HG02938 (cell line): Measurements from ENCODE around the gene ZDHHC22.

ENCODE experiments used
- ATAC-seq: cut with Tn5 transposase; IDR thresholded peaks from one replicate; pipeline ENCODE4 v1.9.1; 2021; ENCODE audit warnings: mild to moderate bottlenecking, moderate library complexity; ENCODE audit not compliant: unreplicated experiment

The ZDHHC22 gene

DNA sequence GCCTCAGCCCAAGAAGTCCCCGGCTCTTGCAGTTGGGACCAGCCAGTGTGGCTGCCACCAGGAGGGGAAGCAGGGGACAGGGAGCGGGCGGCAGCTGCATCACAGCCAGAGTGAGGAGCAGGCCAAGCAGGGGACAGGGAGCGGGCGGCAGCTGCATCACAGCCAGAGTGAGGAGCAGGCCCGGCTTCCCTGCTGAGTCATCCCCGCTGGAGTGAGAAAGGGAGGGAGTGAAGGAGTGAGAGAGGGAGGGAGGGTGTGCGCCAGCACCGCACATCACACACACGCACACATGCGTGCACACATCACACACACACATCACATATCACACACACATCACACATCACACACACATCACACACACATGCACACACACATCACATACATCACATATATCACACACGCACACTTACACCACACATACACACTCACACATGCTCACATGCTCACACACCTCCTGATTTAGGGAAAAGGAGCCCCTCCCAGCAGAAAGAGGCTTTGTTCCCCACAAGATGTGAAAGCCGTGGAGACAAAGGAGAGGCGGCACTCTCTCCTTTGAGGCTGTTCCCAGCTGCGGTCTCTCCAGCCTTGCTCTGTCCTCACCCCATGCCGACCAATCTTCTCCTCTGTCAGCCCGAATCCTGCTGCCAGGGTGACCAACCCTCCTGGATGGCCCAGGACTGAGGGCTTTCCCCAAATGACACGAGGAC lies 16.7 kb upstream of the ZDHHC22 start:
- no peak for ATAC-seq

DNA sequence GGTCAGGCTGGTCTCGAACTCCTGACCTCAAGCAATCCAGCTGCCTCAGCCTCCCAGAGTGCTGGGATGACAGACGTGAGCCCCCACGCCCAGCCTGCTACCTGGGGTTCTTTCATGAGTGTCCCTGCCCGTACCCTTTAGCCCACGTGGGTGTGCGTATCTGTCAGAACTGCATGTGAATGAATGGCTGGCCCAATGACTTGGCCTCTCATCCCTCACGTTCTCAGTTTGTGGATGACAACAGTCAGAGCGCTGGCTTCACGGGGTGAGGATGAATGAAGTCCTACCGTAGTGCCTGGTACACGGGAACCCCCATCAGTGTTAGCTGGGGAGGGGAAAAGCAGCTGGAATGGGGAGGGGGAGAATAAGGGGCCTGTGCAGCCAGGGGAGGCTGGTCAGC lies 16.1 kb upstream of the ZDHHC22 start:
- ATAC-seq: no peak

DNA sequence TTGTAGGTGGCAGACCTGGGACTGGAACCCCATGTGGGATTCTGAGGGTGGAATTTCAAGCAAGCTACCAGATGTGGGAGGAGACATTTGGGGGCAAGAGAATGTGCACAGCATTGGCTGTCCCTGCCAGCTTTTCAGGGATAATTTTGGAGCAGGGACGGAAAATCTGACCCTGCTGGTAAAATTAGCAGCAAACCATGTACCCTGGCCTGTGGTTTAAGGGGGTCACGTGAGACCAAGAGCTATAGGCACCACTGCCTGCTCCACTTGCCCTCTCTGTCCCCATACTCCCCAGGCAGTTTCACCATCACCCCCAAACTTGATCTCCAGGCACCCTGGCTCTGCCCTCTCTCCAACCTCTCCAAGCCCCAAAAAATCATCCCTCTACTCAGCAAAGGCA lies 13.5 kb upstream of the ZDHHC22 start:
- ATAC-seq: no peak

DNA sequence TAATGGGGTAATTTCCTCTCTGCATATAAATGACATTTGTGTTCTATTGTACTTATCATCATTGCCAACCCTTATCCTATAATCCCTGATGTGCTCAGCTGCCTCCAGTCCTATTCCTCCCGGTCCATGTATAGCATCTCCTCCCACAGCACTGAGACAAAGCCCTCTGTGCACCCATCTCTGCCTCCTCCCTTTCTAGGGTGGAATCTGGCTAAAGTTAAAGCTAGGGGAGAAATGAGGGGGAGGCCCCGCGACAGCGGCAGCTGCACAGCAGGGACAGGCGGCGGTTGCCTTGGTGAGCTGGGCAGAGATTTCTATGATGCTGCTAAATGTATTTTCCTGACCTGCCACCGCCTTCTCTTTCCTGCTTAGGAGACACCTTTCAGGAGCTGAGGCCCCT lies 12.8 kb upstream of the ZDHHC22 start:
- ATAC-seq: no peak

DNA sequence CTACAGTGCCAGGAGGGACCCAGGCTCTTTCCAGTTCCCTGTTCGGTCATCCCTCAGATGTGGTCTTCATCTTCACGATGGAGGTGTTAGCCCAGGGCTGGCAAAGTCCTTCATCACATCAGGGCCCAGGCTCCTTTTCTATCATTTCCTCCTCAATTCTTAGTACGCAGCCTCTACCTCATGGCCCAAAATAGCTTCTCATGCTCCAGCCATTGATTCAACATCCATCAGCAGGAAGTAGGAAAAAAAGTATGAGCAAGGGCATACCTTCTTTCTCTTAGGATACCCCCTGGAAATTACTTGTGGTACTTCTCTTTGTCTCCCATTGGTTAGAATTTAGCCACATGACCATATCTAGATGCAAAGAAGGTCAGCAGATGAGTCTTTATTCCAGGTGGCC lies 12.2 kb upstream of the ZDHHC22 start:
- ATAC-seq: no peak

- no peak for ATAC-seq
These were observed 10.5 kb upstream of the ZDHHC22 start for GRCh38 chr14:77151918-77152588.

- ATAC-seq: no peak
These were observed 9.7 kb upstream of the ZDHHC22 start for GRCh38 chr14:77151245-77151644.

DNA sequence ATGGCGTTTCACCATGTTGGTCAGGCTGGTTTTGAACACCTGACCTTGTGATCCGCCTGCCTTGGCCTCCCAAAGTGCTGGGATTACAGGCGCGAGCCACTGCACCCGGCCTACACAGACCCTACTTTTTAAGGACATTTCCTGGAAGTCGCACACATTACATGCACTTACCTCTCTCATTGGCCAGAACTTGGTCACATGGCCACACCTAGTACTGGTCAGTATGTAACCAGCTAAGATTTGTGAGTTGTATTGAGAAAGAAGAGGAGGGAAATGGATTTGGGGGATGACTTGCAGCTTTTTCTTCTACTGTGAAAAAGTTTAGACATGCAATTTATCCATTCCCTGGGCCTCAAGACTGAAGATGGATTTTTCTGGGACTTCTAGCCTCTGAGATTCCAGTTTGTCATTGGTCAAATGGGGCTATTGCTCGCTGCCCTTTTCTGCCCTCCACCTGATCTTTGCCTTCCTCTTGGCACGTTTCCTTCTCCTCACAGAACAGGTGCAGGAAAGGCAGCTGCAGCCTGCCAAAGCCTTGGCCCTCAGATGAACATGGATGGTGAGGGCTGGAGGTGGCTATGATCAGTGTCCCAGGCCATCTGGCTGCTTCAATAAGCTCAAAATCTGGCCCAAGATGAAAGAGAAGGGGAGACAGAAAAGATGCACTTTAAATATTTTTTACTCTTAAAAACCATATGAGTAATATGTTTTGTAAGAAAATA lies 7.1 kb upstream of the ZDHHC22 start:
- no peak for ATAC-seq

GRCh38 chr14:77145975-77146740 lies 4.6 kb upstream of the ZDHHC22 start:
- no peak for ATAC-seq

DNA sequence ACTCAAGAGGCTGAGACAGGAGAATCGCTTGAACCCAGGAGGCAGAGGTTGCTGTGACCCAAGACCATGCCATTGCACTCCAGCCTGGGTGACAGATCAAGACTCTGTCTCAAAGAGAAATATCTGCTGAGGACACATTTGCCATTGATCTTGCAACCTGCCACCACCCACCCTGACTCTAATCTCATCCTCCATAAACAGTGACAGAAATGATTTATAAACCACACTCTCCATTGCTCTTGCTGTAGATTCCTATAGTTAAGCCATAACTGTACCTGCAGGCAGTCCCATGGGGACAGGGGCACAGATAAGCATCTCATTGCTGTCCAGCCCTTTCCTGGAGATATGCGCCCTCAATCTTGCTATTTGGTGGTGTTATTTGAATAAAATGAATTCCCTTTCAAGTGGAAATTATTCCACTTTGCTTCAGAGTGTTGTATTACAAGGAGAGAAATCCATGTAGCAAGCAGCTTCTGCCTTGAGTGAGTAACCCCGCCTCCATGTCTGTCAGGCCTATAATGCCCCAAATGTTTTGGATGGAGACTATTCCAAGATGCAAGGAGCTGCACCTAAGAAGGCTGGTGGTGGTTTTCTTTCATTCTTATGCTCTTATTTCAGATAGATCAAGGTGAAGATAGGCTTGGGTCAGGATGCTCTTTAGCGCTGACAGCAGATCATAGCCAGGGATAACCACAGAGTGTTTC lies 3.0 kb upstream of the ZDHHC22 start:
- no peak for ATAC-seq

DNA sequence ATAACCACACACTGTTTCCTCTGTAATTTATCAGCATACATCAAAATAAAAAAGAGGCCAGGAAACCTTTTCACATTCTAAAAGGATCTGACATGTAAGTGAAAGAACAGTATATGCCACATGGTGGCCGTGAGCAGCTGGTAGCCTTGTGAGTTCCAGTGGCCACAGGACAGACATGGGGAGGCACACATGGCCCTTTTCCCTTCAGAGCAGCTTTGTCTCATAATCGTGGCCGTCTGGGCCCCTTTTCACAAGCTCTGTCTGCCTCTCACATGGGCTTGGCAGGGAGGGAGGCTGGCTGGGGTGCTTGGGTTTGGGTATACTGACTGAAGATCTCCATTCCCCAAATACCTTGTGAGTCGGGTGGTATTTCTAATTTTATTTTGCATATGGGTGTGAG lies 1.5 kb upstream of the ZDHHC22 start:
- ATAC-seq: no peak

DNA sequence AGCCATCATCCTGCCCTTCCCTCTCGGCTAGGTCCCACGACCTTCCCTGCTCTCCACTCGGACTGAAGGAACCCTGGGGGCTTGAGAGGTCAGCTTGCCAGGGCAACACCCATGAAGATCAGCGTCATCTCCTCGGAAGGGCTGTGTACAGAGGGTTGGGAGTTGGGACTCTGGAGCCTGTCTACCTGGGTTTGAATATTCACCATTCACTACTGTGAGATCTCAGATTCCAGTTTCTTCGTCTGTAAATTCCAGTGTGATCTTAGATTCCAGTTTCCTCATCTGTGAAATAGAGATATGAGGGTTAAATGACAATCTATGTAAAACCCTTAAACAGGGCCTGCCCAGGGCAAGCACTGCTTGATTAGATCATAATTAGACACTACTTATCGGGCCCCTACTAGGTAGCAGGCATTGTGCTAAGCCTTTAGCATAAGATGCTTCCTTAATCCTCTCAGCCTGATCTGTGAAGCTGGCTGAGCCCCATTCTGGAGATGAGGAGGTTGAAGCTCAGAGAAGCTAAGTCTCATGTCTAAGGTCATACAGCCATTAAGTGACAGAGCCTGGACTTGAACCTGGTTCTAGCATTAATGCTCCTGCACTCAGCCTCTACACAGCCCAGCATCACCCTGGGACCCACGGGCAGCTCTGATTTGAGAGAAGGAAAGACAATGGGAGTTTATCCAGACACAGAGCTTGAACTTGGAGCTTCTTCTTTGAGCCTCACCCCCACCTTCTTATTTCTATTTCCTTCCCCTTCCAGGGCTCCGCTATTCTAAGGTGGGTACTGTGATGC lies 612 bp upstream of the ZDHHC22 start:
- no peak for ATAC-seq

- no peak for ATAC-seq
These were observed 1.0 kb downstream of the ZDHHC22 start for GRCh38 chr14:77140359-77141213.

- no peak for ATAC-seq
These were observed 1.8 kb downstream of the ZDHHC22 start for GRCh38 chr14:77139540-77140358.

DNA sequence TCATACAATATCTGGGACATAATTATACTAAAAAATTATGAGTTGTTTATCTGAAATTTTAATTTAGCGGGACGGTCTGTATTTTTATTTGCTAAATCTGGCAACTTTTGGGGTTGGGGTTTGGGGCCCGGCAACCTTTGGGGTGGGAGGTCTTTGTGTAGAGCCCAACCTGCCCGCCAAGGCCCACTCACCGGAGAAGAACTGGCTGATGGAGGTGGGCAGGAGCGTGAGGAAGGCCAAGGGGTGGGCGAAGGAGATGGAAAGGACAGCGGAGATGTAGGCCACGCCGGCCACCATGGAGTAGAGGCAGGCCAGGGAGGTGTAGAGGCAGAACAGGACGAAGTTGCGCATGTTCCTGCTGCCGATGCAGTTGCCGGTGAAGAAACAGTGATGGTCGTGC lies 2.6 kb downstream of the ZDHHC22 start:
- ATAC-seq: no peak

GRCh38 chr14:77133720-77134338 lies 7.8 kb downstream of the ZDHHC22 start:
- ATAC-seq: peak; percentile 76

DNA sequence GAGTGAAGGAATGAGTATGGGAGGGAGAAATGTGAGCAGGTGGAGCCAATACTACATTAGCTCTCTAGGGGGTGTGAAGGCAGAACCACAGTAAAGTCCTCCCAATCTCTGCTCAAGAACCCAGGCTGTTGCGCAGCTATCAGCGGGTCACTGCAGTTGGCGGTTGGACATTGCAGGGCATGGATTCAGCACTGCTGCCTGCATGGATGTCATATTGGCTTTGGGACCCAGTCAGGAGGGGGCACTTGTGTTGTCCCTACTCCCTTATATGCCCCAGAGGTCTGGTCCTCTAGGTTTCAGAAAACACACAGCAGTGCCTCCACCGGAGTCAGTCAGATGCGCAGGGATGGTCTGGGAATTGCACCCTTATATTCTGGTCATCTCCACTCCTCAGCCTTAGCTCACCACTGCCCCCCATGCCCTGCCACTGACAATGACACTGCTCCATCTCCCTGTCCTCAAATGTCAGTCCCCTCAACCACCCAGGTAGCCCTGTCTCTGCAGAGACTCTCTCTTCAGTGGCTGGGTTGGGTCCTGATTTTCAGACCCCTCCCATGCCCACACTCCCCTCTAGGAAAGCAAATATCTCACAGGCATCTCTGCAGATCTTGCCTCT lies 9.6 kb downstream of the ZDHHC22 start:
- no peak for ATAC-seq
